Endodermal cell (in vitro differentiated cells): ENCODE measurements around the gene HIC1. TPM values are rescaled to one million over a fixed set of nuclear protein-coding genes. Genes with fewer than 3 reads are reported as not detected.

ENCODE experiments used
- DNase-seq: peaks from one replicate; pipeline ENCODE4 v3.0.0-alpha.2; 2017
- H3K27ac ChIP-seq: 2 replicates; pipeline ENCODE4 v1.5.1; 2013; ENCODE audit warnings: mild to moderate bottlenecking, low read depth, low read length, moderate library complexity
- H3K27me3 ChIP-seq: 2 replicates; pipeline ENCODE4 v1.6.1; 2013; ENCODE audit warnings: mild to moderate bottlenecking, low read length, moderate library complexity; ENCODE audit not compliant: insufficient read depth, control insufficient read depth, poor library complexity, severe bottlenecking
- H3K36me3 ChIP-seq: 2 replicates; pipeline ENCODE4 v1.7.0; 2013; ENCODE audit warnings: mild to moderate bottlenecking, low read length, moderate library complexity; ENCODE audit not compliant: control insufficient read depth, insufficient read depth
- H3K4me1 ChIP-seq: one replicate; pipeline ENCODE4 v1.7.0; 2013; ENCODE audit warnings: low read length; ENCODE audit not compliant: control insufficient read depth, insufficient read depth
- H3K4me3 ChIP-seq: 2 replicates; pipeline ENCODE4 v1.5.1; 2013; ENCODE audit warnings: mild to moderate bottlenecking, low read length, moderate library complexity
- H3K9ac ChIP-seq: 2 replicates; pipeline ENCODE4 v1.6.1; 2013; ENCODE audit warnings: mild to moderate bottlenecking, low read length, moderate library complexity; ENCODE audit not compliant: poor library complexity, severe bottlenecking; ENCODE audit errors: extremely low read depth
- H3K9me3 ChIP-seq: 2 replicates; pipeline ENCODE4 v1.6.1; 2013; ENCODE audit warnings: mild to moderate bottlenecking, low read length, moderate library complexity; ENCODE audit not compliant: control insufficient read depth
- H3K27ac Mint-ChIP-seq: 2 replicates; pipeline ENCODE4 v1.8.0; 2020; ENCODE audit warnings: mixed read lengths
- H3K27me3 Mint-ChIP-seq: 2 replicates; pipeline ENCODE4 v1.8.0; 2021; ENCODE audit warnings: mild to moderate bottlenecking, mixed read lengths; ENCODE audit not compliant: insufficient read depth
- H3K36me3 Mint-ChIP-seq: 2 replicates; pipeline ENCODE4 v1.8.0; 2020; ENCODE audit warnings: low read depth, mixed read lengths
- H3K4me1 Mint-ChIP-seq: 2 replicates; pipeline ENCODE4 v1.8.0; 2020; ENCODE audit warnings: mixed read lengths
- H3K4me3 Mint-ChIP-seq: 2 replicates; pipeline ENCODE4 v1.8.0; 2020; ENCODE audit warnings: mild to moderate bottlenecking, moderate library complexity, mixed read lengths
- H3K9me3 Mint-ChIP-seq: 2 replicates; pipeline ENCODE4 v1.8.0; 2020; ENCODE audit warnings: mild to moderate bottlenecking, mixed read lengths
- WGBS, 2 experiments: methylation state at CpG; one replicate each; pipeline versions ENCODE4 v1.1.5 to v1.1.7; 2013; ENCODE audit warnings: missing lambda C conversion rate in 2 of 2, mixed read lengths in 1 of 2; ENCODE audit not compliant: insufficient coverage in 1 of 2, insufficient read length in 1 of 2; 5-methylcytosine and 5-hydroxymethylcytosine counted together
- total RNA-seq, 2 donors: library from RNA; stranded (reverse); fragmentation: NEBNext Ultra II Directional in 1 of 2; extraction: Animal tissue kit (Norgen Biotek cat#: 25700) in 1 of 2; gene quantifications; 2 replicates in 1 of 2; 3 replicates in 1 of 2; pipeline ENCODE4 v1.2.1, GENCODE V29; 2021
- TF ChIP-seq, protein P1 (sequence below): fragments of 200-600 bp; sonication (generic); conservative IDR thresholded peaks from 2 replicates; pipeline ENCODE4 v1.5.0; 2021; ENCODE audit warnings: antibody characterized with exemption, mild to moderate bottlenecking

Gene HIC1
- total RNA-seq, 2 donors from 2014 or later, result 0.13 to 0.57 TPM

DNA sequence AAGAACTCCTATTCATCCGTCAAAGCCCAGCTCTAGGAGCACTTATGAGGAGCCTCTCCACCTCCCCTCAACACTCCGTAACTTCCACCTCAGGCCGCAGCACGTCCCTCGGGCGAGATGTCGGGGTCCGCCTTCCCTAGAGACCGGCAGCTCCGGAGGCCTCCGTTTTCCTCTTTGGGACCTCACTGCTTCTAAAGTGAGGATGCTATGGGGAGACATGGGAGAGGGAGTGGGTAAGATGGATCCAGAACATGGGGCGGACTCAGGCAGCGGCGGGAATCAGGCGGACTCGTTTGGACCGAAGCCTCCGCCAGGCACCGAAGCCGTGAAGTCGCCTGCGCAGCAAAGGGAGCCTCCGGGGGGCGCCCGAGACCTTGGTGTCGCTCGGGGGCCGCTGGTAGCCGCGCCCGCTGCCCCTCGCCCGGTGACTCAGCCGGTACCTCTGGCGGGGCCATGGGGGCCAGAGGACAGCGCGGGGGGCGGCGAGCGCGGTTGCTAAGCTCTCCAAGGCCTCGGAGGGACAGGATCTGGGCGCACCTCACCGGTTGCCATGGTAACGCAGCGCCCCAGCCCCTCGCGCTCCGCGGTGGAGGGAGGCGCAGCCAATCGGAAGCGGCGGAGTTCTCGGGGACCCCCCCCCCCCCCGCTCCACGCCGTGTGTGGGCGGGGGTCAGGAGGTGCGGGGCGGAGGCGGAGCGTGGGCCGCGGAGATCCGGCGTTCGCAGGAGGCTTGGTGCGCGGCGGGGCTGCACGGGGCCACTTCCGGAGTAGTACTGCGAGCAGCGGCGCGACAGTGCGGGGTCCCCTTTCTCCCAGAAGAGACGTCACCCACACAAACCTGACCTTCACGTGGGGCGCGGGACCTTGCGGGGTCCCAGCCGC is 1.3 kb upstream of the HIC1 start:
- DNase-seq, result peak; percentile 95
- Histone ChIP-seq H3K4me1 (no peaks in the 10 kb centered on the region), H3K4me3 (peak overlapping the region; percentile 29), H3K27me3 (peaks cover 78% of the 10 kb centered on the region), H3K36me3 (no peaks in the 10 kb centered on the region), H3K9ac (no peak overlapping the region), H3K9me3 (no peaks in the 10 kb centered on the region), H3K27ac (no peak overlapping the region)
- Mint-ChIP-seq H3K27ac (no peak overlapping the region), H3K4me3 (peak overlapping the region; percentile 34), H3K36me3 (no peaks in the 10 kb centered on the region), H3K4me1 (peaks cover 7% of the 10 kb centered on the region), H3K9me3 (peaks cover 5% of the 10 kb centered on the region), H3K27me3 (peaks cover 66% of the 10 kb centered on the region)
- WGBS, 2 experiments, result 3 to 11% methylated on average over 13 to 83 of the region's 84 CpGs
- TF ChIP-seq, protein P1, sequence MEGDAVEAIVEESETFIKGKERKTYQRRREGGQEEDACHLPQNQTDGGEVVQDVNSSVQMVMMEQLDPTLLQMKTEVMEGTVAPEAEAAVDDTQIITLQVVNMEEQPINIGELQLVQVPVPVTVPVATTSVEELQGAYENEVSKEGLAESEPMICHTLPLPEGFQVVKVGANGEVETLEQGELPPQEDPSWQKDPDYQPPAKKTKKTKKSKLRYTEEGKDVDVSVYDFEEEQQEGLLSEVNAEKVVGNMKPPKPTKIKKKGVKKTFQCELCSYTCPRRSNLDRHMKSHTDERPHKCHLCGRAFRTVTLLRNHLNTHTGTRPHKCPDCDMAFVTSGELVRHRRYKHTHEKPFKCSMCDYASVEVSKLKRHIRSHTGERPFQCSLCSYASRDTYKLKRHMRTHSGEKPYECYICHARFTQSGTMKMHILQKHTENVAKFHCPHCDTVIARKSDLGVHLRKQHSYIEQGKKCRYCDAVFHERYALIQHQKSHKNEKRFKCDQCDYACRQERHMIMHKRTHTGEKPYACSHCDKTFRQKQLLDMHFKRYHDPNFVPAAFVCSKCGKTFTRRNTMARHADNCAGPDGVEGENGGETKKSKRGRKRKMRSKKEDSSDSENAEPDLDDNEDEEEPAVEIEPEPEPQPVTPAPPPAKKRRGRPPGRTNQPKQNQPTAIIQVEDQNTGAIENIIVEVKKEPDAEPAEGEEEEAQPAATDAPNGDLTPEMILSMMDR, result peak; percentile 78

DNA sequence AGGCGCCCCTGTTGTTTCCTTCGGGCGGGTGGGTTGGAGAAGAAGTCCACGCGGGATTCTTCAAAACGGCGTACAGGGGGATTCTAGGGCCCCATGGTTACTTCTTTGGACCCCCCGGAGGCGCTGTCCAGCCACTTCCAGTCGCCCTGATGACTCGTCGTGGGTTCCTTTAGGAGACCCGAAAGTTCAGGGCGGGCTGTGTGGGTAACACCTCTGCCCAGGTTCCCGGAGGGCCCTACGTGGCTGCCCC is 716 bp upstream of the HIC1 start:
- Mint-ChIP-seq H3K4me1 (peaks cover 3% of the 10 kb centered on the region), H3K36me3 (no peaks in the 10 kb centered on the region), H3K9me3 (peaks cover 5% of the 10 kb centered on the region), H3K4me3 (peak overlapping the region; percentile 34), H3K27me3 (peaks cover 66% of the 10 kb centered on the region), H3K27ac (no peak overlapping the region)
- 23 to 27% methylated on average over 13 to 16 of the region's 16 CpGs for WGBS, 2 experiments
- TF ChIP-seq, protein P1, result no peak
- Histone ChIP-seq H3K9me3 (no peaks in the 10 kb centered on the region), H3K27ac (no peak overlapping the region), H3K4me3 (peak overlapping the region; percentile 29), H3K27me3 (peaks cover 84% of the 10 kb centered on the region), H3K4me1 (no peaks in the 10 kb centered on the region), H3K9ac (no peak overlapping the region), H3K36me3 (no peaks in the 10 kb centered on the region)
- DNase-seq, result no peak

DNA sequence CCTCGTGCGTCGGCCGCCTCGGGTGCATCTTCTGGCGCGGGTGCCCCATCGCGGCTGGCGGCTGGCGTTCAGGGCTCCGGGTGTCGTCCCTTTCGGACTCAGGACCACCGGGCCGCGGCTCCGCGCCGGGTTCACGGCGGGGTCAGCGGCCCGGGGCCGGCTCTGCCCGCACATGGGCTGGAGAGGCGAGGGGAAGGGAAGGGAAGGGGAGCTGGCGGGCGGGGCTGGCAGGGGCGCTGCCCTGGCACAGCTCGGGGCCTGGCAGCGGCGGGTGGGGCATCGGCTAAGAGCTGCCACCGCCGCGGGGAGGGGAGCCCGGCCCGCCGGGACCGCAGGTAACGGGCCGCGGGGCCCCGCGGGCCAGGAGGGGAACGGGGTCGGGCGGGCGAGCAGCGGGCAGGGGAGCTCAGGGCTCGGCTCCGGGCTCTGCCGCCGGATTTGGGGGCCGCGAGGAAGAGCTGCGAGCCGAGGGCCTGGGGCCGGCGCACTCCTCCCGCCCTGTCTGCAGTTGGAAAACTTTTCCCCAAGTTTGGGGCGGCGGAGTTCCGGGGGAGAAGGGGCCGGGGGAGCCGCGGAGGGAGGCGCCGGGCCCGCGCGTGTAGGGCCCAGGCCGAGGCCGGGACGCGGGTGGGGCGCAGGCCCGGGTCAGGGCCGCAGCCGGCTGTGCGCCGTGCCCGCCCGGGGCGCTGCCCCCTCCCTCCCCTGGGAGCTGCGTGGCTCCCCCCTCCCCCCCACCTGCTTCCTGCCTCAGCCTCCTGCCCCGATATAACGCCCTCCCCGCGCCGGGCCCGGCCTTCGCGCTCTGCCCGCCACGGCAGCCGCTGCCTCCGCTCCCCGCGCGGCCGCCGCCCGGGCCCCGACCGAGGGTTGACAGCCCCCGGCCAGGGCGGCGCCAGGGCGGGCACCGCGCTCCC is 646 bp downstream of the HIC1 start:
- TF ChIP-seq, protein P1, result no peak
- Histone ChIP-seq H3K27me3 (peaks cover 95% of the 10 kb centered on the region), H3K4me3 (no peak overlapping the region), H3K9me3 (no peaks in the 10 kb centered on the region), H3K9ac (no peak overlapping the region), H3K27ac (no peak overlapping the region), H3K4me1 (no peaks in the 10 kb centered on the region), H3K36me3 (peaks cover 4% of the 10 kb centered on the region)
- peaks cover 5% of the 10 kb centered on the region for H3K36me3 Mint-ChIP-seq
- H3K4me1 Mint-ChIP-seq, result peaks cover 3% of the 10 kb centered on the region
- 6 to 9% methylated on average over 35 to 110 of the region's 113 CpGs for WGBS, 2 experiments
- H3K9me3 Mint-ChIP-seq, result peaks cover 5% of the 10 kb centered on the region
- H3K27ac Mint-ChIP-seq, result no peak overlapping the region
- peaks cover 76% of the 10 kb centered on the region for H3K27me3 Mint-ChIP-seq
- H3K4me3 Mint-ChIP-seq, result peak overlapping the region; percentile 34
- DNase-seq, result no peak
